Measurements from ENCODE around the gene ZNF169.
"Not testable (repeated sequence)": the region's sequence is repeated elsewhere in the genome, so short reads cannot be mapped to it uniquely, and the experiment has no call there.

ZNF169 gene

DNA sequence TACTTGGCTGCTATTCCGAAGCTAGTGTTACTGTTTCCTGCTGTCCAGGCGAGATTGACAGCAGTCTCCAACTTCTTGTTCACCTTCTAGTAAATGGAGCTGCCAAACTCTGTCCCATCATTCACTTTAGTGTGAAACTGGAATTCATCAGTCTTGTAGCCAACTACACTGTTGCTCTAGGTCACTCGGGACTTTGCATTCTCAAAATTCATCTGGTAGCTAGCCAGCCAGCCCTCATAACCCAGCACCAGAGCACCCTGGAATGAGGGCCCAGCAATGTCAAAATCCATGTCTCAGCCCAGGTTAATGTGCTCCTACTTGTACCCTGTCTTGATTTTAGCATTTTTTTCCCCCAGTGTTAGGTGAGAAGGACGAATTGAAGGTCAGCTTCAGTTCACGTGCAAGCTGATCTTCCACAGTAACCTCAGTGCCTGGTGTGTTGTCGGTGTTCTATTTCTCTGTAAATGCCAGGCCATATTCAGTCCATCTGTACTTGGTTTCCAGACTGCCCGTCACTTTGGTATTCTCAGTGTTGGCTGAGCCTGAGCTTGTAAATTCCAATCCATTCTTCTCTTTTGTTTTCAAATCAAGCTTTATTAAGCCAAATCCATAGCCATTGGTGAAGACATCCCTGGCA is 28.9 kb downstream of the ZNF169 start:
- DNase-seq, result no peak

DNA sequence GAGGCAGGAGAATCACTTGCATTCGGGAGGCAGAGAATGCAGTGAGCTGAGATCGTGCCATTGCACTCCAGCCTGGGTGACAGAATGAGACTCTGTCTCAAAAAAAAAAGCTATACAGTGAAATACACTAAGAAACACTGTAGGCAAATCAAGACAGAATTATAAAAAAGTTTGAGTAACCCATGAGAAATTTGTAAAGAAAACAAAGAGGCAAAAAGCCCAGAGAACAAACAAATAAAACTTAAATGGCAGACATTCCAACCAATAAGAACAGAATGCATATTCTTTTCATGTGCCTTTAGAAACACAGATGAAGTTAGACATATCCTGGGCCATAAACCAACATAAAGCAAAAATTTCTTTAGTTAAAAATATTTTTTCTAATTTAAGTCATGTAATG is 30.6 kb downstream of the ZNF169 start:
- no peak for DNase-seq

DNA sequence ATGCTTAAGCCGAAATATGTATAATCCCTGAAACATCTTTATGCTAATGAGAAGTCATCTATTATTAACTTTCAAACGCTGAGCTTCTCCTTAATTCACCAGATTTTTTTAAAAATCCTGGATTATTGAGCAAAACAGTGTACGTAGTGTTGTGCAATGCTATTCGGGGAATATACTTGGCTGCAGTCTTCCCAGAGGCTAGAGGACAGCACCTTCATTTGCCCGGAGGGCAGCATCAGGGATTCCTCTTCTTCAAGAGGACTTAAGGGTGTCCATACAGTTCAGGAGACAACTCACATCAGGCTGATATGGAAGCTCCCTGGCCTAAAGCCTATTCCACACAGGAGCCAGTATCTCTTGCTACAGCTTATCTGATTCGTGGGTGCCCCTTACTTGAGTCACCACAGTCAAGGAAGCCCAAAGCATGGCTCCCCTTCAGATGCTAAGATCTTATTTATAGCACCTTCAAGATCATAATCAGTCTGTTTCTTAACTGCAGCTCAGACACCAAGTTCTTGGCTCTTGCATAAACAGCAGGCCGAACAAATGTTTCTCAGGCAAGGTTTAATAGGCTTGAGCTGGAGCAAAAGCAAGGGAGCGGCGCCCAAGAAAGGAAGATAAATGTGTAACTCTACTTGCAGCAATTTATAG is 40.0 kb downstream of the ZNF169 start:
- no peak for DNase-seq

DNA sequence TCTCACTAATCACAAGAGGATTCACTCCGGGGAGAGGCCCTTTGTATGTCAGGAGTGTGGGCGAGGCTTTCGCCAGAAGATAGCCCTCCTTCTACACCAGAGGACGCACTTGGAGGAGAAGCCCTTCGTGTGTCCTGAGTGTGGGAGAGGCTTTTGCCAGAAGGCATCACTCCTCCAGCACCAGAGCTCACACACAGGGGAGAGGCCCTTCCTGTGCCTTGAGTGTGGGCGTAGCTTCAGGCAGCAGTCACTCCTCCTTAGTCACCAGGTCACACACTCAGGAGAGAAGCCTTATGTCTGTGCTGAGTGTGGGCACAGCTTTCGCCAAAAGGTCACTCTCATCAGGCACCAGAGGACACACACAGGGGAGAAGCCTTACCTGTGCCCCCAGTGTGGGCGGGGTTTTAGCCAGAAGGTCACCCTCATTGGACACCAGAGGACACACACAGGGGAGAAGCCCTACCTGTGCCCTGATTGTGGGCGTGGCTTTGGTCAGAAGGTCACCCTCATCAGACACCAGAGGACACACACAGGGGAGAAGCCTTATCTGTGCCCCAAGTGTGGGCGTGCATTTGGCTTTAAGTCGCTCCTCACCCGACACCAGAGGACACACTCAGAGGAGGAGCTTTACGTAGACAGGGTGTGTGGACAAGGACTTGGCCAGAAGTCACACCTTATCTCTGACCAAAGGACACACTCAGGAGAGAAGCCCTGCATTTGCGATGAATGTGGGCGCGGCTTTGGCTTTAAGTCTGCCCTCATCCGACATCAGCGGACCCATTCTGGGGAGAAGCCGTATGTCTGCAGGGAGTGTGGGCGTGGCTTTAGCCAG is 41.6 kb downstream of the ZNF169 start:
- no peak for DNase-seq

DNA sequence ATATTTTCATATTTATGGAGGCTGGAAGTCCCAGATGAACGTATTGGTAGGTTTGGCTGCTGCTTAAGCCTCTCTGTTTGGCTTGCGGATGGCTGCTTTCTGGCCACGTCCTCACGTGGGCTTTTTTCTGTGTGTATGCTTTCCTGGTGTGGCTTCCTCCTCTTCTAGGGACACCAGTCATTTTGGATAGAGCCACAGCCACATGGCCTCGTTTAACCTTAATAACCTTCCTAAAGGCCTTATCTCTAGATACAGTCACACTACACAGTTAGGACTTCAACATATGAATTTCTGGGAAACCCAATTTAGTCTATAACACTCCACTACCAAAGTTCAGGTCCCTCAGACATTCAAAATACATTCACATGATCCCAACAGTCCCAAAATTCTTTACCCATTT is 42.5 kb downstream of the ZNF169 start:
- DNase-seq, result no peak

DNA sequence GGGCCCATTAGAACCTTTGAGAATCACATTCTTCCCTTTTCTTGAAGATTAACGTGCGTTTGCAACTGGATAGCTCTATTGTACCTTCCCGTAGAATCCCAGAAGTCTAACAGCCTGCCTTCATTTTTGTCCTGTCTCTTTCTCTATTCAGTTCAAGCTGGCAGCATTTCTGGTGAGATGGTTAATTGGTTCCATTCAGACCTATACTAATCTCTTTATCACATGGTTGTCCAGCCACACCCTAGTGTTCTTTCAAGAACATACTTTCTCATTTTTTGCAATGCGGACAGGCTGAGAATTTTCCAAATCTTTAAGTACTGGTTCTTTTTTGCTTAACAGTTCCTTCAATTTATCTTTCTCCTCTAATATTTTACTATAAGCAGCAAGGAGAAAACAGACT is 43.3 kb downstream of the ZNF169 start:
- no peak for DNase-seq

DNA sequence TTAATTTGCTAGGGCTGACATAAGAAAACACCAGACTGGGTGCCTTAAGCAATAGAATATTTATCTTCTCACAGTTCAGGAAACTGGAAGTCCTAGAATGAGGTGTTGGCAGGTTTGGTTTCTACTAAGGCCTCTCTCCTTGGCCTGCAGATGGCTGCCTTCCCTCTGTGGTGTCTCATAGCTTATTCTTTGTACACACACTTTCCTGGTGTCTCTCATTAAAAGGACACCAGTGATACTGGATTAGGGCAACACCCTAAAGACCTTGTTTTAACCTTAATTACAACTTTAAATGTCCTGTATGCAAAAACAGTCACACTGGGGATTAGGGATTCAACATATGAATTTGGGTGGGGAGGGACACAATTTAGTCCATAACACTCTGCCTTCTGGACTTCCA is 44.2 kb downstream of the ZNF169 start:
- no peak for DNase-seq

DNA sequence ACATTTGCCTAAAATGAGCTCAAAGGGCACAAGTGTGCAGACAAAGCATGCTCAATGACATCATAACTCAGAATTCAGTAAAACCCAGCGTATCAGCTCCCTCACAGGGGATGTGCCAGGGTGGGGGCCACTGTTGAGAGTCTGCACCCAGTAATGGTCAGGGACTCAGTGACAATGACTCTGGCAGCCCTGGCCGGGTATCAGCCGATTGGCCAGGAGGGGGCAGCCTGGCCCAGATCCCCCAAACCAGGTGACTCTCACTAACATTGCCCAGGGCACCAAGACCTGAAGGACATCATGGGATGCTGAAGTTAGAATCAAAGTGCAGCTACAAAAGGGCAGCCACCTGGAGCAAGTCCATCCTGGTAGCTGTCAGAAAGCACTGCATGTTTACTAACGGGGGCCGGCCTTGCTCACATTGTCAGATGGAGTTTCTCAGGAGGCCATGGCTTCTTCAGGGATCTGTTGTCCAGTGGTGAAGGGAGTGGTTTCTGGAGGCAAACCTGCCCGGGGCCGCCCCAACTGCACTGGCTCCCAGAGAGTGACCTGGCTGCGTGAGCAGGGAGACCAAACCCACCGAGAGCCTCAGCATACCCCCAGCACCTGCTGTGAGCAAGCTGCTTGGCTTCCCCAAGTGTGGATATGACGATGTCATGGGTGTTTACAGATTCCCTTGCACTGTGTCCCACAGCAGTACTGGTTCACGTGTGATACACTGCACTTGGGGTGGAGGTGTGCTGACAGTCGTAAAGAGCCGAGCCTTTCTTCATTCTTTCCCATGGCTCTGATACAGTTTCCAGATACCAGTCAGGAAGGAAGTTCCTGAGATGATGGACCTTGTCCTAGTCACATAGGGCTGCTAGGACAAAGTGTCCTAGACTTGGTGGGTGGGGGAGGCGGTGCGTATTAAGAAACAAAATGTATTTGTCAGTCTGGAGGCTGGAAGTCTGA is 56.2 kb downstream of the ZNF169 start:
- DNase-seq, result not testable (repeated sequence)

DNA sequence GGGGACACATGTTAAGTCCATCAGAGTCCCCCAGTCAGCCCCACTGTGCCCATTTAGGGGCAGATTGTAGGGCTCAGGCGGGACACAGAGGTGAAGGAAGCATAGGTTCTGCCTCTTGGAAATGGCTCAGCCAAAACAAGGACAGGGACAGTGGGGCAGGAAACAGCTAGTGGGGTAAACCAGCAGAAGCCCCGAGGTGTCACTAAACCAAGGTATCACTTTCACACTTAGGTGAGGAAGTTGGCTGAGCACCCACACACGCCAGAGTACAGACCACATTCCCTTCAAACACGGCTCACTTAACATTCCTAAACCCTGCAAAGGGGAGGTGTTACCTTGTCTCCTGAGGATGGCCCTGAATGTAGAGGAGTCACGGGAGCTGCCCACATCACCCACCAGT is 57.1 kb downstream of the ZNF169 start:
- not testable (repeated sequence) for DNase-seq

DNA sequence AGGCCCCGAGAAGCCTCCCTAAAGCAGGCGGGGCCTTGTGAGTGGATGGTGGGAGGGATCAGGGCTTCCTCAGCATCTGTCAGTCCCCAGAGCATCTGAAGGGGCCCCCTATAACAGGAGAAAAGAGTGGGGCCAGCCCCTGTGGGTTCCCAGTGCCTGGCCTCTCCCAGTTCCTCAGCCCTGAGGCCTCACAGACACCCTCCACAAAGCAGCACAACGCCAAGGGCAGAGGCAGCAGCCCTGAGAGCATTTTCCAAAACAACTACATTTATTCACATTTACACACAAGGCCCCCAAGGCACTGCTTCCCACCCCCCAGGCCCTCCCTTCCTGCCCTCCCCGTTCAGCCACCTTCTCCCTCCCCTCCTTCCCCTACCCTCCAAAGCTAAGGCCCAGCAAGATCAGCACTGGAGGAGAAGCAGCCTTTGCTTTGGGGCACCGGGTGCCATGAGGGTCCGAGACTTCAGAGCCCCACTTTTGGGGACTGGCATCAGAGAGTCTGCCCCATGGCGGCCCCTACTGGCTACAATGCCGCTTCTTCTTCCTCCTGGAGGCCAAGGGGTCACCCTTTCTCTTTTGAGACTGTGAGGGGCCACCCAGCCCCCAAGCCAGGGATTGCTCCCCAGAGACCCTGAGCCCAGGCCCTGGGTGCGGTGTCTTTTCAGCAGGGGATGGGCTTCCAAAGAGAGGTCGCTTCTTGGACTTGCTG is 59.0 kb downstream of the ZNF169 start:
- DNase-seq, result not testable (repeated sequence)

DNA sequence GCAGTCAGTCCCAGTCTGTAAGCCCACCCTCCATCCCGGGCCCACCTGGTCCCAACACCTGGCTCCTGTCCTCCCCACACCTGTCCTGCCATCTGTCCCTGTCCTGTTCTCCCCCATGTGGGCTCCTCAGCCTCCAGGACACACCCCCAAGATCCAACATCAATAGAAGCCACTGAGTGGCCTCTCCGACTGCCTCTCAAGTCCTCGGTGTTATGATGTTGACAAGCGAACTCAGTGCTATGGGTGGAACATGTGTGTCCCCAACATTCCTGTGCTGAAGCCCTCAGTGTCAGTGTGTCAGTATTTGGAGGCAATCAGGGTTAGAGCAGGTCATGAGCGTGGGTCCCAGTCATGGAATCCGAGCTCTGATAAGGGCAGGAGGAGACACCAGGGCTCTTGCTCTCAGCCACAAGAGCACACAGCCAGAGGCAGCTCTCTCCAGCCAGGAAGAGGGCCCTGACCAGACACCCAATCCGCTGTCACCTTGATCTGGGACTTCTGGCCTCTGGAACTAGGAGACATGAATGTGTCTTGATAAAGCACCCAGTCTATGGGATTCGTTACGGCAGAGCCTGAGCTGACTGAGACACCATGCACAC is 63.3 kb downstream of the ZNF169 start:
- not testable (repeated sequence) for DNase-seq

DNA sequence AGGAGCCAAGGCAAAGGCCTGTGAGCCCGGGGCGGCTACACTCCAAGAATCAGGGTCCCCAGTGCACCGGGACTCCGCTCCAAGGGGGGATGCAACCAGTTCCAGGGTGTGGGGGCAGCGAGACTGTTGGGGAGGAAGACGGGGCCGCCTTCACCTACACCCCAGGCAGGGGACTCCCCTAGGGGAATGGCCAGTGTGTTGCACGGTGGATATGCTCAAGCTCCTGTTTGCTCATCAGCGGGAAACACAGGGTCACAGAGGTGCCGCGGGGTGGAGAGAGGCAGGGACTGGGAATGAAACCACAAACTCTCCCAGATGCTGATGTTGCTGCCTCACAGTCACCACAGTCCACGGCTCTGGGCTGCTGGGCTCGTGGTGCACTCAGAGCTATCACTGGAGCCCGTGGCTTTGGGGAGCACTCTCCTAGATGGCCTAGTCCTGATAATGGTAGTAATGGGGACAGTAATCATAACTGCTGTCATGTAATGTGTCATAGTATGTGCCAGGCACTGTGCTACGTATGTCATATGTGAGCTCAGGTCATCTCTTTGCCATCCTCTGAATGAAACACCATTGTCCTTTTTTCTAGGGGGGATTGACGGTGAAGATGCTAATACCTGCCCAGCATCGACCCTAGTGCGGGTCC is 64.2 kb downstream of the ZNF169 start:
- not testable (repeated sequence) for DNase-seq

DNA sequence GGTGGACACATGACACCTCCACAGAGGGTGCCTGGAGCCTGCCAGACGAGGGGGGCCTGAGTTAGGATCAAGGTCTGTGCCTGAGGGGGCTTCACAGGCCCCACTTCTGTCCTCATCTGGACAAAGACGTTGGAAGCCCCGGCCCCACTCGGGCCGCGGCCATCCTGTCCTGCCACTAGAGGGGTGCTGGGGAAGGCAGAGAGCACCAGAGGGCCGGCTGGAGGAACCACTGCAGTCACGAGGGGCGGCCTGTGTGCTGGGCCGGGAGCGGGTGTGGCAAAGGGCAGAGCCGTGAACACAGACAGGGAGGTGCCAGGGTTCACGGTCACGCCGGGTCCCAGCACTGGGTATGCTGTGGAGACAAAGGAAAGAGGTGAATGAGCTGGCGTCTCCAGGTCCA is 66.5 kb downstream of the ZNF169 start:
- DNase-seq, result not testable (repeated sequence)

DNA sequence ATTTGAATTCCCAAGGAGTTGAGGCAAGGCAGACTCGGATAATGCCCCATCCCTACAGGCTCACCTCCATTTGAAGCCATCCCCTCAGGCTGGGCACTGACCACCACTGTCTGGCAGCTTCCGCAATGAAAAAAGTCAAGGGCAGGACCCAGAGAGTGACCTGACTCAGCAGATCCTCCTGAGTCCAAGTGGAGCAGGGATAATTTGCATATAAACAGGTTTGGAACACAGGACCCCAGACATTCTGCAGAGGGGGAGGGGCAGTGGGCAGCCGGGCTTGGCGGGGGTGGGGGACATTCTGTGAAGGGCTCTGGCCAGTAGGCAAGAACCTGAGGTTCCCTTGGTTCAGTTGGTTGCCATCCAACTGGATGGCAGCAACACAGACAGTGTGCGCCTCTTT is 69.4 kb downstream of the ZNF169 start, which contains the start of gene NUTM2F:
TSS of gene NUTM2F (minus strand) at position 101 of the 400 bp plus-strand sequence. CDS start at position 80, 21 bp downstream.
- not testable (repeated sequence) for DNase-seq

DNA sequence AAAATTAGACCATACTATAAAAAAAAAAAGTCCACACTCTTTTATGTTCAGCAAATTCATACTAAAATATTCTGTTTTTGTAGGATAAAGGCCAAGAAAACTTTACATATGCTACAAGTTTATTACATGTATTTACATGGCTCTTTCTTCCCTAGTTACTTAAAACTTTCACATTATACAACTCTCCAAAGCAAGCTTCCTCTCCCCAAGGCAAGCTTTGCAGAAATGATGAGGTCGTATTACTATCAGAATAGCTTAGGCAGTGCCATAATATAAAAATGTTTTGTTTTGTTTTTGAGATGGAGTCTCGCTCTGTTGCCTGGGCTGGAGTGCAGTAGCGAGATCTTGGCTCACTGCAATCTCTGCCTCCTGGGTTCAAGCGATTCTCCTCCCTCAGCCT is 77.3 kb downstream of the ZNF169 start:
- not testable (repeated sequence) for DNase-seq

DNA sequence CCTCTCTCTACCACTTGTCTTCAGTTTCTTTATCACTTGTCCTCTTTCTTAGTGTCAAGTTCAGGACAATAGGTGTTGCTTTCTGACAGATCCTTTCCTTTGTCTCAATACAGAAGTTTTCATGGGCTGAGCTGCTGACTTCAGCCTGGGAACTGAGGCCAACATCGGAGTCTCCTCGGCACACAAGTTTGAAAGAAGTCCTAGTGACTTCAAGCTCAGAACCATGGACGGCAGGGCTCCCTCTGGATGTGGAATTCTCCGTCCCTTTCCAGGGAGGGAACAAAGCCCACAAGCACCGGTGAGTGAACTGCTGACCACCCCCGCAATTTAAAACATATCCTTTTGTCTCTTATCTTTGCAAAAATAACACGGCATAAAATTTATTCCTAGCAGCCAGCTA is 79.6 kb downstream of the ZNF169 start:
- DNase-seq, result not testable (repeated sequence)

DNA sequence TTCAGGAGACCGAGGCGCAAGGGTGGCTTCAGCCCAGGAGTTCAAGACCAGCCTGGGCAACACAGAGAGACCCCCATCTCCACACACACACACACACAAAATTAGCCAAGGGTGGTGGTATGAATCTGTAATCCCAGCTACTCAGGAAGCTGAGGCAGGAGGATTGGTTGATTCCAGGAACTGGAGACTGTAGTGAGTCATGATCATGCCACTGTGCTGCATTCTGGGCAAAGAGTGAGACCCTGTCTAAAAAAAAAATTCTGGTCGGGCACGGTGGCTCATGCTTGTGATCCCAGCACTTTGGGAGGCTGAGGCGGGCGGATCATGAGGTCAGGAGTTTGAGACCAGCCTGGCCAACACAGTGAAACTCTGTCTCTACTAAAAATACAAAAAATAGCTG is 80.6 kb downstream of the ZNF169 start:
- DNase-seq, result not testable (repeated sequence)

DNA sequence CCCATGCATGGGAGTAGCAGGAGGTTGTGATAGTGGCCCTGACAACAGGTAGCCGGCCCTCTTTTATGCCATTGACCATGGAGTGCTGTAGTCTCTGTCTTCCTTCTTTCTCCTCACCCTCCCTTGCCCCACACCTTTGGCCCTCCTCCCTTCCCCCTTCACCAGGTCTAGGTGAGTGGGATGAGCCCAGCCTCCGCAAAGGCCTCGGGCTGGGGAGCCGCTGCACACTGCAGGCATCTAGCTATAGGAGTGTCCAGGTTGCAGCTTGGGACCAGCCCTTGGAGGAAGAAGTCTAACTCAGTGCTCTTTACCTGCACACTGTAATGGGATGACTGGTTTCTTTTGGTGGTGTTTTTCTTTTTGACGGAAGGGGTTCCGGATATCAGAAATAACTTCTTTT is 81.7 kb downstream of the ZNF169 start:
- DNase-seq, result not testable (repeated sequence)

DNA sequence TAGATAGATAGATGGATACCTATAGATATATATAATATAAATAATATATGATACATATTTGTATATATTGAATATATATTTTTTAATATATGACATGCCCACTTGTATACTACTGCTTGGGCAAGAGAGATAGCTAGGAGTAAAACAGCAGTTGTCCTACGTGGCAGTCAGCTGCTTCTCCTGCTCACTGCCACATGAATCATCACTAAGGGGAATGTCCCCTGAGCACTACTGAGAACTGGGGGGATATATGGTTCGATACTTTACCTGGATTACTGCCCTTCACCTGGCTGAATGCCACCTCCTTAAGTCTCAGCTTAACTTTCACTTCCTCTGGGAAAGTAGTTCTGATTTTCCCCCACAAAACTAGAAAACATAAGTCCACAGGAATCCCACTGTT is 82.6 kb downstream of the ZNF169 start:
- DNase-seq, result not testable (repeated sequence)

DNA sequence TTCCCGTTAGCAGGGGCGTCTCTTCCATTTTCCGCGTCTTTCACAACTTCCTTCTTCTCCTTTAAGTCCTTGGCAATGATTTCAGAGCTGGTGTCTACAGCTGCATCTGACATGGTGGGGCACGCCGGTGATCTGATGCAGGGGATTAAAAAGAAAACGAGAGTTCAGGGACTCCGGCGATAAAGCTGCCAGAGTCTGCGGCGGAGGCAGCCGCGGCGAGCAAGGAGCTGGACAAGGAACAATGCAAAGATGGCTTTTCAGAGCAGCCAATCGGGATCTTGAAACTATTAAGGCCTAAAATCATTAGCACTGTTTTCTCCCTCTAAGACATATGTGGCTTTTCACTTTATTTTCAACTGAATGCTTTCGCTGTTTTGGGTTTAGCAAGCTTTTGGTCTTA is 88.4 kb downstream of the ZNF169 start:
- DNase-seq, result not testable (repeated sequence)

DNA sequence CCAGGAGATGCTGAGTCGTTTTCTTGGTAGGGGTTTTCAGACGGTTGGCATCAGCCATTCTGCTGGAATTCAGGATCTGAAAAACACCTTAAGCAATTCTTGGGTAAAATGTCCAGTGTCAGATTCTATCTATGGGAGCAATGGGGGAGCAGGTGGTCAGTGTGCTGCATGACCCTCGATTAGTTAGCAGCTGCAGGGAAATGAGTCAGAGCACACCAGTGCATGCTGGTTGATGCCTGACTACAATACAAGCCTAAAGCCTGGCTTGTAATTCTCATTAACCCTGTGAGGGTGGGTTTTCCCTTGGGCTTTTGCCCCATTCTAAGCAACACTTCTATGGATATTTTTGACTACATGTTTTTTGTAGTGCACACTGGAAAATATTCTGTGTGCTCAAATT is 89.7 kb downstream of the ZNF169 start:
- not testable (repeated sequence) for DNase-seq
